HG02623 (cell line): ENCODE measurements around the gene PCSK7.
"Not testable (repeated sequence)": the region's sequence is repeated elsewhere in the genome, so short reads cannot be mapped to it uniquely, and the experiment has no call there.

Source experiments
- ATAC-seq: cut with Tn5 transposase; IDR thresholded peaks from one replicate; pipeline ENCODE4 v1.9.1; 2021; ENCODE audit warnings: moderate library complexity; ENCODE audit not compliant: unreplicated experiment

The PCSK7 gene, protein sequence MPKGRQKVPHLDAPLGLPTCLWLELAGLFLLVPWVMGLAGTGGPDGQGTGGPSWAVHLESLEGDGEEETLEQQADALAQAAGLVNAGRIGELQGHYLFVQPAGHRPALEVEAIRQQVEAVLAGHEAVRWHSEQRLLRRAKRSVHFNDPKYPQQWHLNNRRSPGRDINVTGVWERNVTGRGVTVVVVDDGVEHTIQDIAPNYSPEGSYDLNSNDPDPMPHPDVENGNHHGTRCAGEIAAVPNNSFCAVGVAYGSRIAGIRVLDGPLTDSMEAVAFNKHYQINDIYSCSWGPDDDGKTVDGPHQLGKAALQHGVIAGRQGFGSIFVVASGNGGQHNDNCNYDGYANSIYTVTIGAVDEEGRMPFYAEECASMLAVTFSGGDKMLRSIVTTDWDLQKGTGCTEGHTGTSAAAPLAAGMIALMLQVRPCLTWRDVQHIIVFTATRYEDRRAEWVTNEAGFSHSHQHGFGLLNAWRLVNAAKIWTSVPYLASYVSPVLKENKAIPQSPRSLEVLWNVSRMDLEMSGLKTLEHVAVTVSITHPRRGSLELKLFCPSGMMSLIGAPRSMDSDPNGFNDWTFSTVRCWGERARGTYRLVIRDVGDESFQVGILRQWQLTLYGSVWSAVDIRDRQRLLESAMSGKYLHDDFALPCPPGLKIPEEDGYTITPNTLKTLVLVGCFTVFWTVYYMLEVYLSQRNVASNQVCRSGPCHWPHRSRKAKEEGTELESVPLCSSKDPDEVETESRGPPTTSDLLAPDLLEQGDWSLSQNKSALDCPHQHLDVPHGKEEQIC

DNA sequence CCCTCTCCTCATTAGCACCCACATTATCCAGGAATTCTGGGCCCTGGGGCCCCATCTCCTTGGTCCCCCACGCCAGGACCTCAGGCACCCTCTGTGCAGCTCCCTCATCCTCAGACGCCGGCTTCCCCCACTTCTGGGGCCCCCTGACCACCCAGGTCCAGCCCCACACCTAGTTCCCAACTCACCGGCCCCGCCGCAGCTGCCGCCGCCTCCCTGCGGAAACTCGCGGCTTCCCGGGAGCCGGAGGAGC lies at the start of gene PCSK7:
TSS of gene PCSK7 (minus strand) at position 232 of the 250 bp plus-strand sequence. CDS start 2,229 bp downstream, outside the sequence.
- no peak for ATAC-seq

DNA sequence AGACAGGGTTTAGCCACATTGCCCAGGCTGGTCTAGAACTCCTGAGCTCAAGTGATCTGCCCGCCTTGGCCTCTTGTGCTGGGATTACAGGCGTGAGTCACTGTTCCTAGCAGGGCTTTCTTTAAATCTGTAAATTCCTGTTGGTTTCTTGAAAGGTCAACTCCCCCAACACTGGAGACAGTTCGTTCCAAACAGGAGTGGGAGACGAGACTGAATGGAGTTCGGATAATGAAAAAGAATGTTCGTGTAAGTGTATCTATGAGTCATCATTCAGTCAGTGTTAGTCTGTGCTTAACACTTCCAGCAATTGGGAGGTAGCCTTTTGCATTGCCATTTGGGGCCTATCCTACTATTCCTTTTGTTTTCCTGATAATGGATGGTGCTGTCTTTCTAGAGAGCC lies 49.3 kb upstream of the PCSK7 start:
- ATAC-seq, result no peak

DNA sequence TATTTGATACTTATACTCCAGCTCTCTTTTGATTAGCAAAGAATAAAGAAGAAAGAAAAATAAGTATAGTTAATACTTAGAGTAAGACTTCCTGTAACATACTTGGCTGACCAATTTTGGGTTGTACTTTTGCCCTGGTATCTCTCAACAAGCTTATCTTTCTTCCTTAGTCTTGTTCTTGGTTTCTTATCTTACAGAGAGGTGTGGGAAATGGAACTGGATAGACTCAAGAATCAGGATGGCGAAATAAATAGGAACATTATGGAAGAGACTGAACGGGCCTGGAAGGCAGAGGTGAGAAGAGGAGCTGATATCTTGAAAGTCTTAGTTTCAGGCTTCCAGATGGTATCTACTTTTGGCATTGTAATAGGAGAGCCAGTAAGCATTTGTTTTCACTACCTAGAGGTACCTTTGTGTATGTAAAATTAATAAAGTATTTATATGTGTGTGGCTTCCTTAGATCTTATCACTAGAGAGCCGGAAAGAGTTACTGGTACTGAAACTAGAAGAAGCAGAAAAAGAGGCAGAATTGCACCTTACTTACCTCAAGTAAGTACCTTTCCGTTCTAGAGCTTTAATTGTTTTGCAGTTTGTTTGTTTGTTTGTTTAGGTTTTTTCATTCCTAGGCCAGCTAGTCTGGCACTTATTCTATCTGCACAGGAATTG lies 48.0 kb upstream of the PCSK7 start:
- ATAC-seq, result no peak

DNA sequence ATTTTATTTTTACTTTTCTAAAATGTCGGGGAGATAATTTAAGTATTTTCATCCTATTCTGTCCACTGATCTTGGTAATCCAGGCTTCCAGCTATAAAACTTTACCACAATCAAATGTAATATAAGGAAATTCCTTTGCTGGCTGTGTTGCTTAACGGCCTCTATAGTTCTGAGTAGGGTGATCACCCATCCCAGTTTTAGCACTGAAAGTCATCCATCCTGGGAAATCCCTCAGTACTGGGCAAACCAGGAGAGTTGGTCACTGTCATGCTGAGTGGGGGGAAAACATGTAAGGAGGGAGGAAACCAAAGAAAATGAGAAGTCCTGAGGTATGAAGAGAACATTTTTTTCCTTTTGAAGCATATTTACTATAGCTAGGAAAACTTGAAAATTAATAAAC lies 46.5 kb upstream of the PCSK7 start:
- no peak for ATAC-seq

DNA sequence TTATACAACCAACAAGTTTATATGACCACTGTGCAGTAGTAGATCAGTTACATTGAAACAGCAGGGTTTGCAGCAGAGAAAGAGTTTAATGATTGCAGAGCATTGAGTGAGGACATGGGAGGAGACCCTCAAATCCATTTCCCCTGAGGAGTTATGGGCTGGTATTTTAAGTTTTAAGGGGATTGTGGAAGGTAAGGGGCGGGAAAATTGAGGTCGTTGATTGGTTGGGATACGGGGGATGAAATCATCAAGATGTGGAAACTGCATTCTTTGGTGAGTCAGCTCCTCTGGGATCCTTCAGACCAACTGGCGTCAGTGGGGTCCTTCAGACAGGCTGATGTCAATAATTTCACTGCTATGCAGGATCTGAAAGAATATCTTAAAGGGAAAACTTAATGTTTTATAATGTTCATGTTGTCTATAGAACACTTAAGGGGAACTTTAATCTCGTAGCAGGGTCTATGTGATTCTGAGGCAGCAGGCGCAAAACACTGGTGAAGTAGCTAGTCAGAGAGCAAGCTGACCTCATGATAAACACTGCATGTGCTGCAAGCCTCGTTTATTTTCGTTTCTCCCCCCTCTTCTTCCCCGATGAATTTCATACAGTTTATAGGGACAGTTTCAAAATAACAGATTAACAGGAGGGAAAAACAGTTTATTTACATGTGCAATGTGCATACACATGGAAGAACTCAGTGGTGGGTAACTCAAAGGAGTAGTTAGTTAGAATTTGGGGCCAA lies 41.8 kb upstream of the PCSK7 start:
- no peak for ATAC-seq

DNA sequence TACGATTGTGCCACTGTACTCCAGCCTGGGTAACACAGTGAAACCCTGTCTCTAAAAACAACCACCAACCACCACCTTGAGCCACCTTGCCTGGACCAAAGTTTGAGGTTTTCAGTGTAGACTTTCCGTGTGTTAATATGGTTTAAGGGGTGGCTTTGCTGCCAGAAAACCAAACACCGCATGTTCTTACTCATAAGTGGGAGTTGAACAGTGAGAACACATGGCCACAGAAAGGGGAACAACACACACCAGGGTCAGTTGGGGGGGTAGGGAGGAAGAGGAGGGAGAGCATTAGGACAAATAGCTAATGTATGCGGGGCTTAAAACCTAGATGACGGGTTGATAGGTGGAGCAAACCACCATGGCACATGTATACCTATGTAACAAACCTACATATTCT lies 40.3 kb upstream of the PCSK7 start:
- not testable (repeated sequence) for ATAC-seq

DNA sequence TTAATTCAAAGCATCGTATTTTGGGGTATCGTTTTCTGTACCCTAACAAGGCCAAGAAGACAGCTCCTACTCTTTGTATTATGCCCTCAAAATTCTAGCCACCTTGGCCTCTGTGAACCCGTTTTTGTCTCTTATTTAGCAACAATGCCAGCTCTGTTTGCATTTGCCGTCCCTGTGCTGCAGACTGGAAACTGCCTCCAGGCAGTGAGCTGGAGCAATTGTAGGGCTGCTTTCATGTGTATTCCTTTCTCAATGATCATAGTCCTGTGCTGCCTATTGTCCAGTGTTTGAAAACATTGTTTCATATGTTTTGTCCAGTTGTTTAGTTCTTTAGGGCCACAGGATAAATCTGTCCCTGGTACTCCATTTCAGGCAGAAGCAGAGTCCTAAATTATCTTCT lies 39.3 kb upstream of the PCSK7 start:
- no peak for ATAC-seq

DNA sequence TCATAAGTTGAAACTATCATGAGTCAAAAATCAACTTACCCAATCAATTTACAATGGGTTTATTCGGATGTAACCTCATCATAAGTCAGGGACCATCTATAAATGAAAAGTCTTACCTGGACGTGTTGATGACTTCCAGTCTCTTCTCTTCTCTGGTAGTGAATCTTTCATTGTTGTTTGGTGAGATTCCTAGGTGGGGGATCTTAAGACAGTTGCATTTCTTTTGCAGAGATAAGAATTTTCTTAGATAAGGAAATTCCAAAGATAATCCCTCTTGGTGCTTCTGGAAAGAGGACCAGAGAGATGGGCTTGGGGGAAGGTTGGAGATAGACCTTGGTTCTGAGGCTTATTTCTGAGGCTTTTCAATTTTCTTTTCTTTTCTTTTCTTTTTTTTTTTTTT lies 38.0 kb upstream of the PCSK7 start:
- no peak for ATAC-seq

DNA sequence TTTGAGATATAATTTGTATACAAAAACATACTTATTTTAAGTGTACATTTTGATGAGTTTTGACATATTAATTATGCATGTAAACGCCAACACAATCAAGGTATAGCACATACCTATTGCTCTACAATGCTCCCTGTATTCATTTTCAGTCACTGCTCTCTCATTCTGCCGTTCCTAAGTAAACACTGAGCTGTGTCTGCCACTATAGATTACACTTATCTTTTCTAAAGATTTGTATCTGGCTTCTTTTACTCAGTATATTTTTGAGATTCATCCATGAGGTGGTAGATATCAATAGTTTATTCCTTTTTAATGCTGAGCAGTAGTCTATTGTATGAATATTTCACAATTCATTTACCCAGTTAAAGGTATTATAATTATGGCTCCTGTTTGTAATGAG lies 33.9 kb upstream of the PCSK7 start:
- ATAC-seq, result no peak

DNA sequence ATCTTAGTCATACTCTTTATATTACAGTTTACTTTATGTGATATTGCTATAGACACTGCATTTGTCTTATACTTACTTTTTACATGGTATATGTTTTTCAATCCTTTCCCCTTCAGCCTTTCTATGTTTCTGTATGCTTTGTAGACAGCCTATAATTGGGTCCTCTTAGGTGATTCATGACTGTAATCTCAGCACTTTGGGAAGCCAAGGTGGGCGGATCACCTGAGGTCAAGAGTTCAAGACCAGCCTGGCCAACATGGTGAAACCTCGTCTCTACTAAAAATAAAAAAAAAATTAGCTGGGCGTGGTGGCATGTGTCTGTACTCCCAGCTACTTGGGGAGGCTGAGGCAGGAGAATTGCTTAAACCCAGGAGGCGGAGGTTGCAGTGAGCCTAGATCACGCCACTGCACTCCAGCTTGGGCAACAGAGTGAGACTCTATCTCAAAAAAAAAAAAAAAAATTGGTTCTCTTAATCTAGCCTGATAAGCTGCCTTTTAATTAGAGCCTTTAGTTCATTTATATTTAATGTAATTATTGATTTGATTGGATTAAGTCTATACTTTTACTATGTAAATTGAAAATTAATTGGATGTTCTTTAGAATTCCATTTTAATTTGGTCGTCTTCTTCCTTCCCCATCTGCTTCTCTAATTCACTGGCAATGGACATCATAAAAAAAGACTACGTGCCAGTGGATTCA lies 32.9 kb upstream of the PCSK7 start:
- ATAC-seq, result not testable (repeated sequence)

DNA sequence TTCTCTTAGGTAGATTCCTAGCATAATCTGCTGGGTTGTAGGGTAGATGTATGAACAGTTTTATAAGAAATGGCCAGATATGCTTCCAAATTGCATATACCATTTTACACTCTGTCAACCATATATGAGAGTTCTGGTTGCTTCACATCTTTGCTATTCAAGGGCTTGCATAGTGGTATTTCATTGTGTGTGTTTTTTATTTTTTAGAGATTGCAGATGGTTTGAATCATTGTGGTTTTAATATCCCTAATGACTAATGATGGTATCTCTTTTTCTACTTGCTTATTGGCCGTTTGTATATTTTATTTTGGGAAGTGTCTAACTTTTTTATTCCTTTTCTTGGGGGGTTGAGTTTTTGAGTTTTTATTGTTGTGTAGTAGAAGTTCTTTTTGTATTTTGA lies 27.5 kb upstream of the PCSK7 start:
- ATAC-seq, result no peak

DNA sequence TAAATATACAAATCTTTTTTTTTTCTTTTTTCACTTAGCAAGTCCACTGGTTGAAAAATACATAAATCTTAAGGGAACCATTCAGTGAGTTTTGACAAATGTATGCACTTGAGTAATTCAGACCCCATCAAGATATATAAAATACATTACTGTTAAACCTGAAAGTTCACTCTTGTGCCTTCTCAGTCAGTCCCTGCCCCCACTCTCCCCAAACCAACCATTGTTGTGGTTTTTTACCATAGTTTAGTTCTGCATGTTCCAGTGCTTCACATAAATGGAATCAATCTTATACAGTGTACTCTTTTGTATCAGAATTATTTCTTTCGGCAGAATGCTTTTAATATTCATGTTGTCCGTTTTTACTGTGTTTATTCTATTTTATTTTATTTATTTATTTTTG lies 26.7 kb upstream of the PCSK7 start:
- ATAC-seq, result no peak

DNA sequence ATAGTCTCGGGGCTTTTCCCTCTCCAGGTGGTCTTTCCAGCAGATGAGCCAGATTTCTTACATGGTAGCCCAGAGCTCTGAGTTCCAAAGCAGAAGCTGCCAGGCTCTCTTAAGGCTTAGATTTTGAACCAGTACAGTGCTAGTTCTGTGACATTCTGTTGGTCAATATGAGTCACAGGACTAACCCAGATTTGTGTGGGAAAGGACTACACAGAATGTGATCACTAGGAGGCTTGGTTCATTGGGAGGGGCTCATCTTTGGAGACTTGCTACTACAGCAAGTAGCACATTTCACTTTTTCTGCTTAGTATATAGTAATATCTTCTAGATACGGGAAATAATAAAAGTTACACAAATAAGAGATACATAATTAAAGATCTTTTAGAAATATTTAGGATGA lies 24.7 kb upstream of the PCSK7 start:
- ATAC-seq, result no peak

DNA sequence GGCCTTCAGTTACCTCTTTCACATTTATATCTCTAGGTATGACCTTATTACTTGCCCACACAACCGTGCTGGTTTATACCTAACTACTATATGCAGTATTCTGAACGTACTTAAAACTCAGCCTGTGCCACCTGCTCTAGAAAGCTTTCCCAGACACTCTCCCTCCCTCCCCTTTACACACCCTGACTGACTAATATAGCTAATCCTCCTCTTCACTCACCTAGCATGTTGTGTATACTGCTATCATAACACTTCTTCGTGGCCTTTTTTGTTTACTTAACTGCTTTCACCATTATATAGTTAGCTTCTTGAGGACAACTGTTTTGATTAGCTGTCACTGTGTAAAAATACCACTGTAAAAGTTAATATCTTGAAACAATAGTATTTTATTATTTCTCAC lies 24.1 kb upstream of the PCSK7 start:
- no peak for ATAC-seq

DNA sequence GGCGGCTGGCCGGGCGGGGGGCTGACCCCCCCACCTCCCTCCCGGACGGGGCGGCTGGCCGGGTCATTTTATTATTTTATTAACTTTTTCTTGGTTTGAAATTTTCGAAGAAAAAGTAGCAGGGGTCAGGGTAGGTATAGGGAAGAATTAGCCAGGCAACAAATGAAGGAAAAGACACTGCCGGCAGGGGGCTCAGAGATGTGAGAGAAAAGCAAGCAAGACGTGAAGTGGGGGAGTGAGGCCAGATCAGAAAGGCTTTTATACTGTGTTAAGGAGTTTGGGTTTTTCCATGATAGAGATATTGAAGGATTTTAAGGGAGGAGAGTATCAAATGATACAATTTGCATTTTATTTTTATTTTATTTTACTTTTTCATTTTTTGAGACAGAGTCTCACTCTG lies 19.6 kb upstream of the PCSK7 start:
- ATAC-seq, result no peak

DNA sequence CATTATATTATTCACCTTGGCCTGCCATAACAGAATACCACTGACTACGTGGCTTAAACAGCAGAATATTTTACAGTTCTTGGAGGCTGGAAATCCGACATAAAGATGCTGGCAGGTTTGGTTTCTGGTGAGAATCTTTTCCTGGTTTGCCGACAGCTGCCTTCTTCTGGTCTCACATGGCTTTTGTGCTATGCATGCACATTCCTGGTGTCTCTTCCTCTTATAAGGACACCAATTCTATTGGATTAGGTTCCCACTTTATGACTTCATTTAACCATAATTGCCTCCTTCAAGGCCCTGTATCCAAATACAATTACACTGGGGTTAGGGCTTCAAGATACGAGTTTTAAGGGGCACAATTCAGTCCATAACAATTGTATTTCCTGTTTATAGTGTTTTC lies 17.7 kb upstream of the PCSK7 start:
- no peak for ATAC-seq

DNA sequence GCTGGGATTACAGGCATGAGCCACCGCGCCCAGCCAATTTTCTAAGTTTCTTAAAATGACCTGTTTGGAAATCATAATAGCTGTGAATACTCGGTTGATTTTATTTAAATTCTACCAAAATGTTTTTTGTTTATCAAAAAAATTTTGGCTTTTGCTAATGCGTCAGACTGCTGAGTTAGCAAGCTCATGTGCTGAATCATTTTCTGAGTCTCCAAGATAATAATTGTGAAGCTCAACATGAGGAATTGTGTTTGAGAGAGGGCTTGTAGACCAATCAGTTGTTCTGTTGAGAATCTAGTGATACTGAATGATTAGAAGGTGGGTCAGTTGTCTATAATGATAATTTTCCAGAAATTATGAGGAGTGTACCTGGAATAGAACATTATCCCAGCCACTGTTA lies 16.5 kb upstream of the PCSK7 start:
- no peak for ATAC-seq

DNA sequence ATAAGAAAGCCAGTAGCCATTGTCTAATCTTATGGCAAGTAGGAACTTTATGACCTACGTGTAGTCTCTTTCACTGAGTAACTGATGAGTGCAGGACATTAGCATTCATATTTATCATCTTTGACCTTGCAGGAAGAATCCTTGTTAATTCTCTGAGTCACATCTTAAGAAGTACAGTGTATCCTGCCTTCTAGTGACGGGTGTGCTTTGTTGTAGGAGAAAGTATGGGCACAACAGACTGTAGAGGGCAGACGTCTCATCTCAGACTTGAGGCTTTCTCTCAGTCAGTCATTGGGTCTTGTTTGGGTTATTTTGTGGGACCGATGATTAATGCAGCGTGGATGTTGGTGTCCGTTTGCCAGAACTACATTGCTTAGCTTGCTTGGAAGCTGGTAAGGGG lies 7.4 kb upstream of the PCSK7 start:
- ATAC-seq, result no peak

DNA sequence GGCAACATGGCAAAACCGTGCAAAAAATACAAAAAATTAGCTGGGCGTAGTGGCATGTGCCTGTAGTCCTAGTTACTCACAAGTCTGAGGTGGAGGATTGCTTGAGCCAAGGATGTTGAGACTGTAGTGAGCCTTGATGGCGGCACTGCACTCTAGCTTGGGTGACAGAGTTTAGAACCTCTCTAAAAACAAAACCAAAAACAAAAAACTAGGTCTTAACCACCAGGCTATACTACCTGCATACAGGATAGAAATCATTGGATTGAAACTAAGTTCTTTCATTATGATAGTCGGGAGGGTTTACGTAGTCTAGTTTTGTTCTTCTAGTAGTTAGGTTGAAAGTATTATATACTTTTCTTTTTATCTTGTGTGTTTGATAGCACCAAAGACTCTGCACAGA lies 6.3 kb upstream of the PCSK7 start:
- no peak for ATAC-seq

DNA sequence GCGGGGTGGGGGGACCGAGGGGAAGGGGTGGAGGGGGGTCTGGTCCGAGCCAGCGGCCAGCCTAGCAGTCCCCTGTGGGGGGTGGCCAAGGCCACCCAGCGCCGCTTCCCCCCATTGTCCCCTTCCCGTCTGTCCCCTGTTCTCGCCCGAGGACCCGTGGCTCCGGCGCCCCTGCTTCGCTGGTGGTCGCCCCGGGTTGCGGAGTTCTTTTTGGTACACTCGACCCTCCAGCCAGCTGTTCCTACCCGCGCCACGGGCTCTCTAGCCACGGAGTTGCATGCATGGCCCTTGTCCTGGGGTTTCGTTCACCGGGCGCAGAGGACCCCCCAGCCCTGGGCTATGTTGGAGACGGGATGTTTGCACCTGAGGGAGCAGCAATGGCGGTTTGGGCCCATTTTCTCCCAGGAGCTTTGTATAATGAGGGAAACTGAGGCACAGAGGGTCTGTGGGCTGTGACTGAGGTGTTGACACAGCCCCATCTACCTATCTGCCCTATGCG lies 1.1 kb upstream of the PCSK7 start:
- ATAC-seq, result no peak
